Ammon's horn (tissue), 1 donor: ENCODE results near the gene MFN1.
"Not testable (repeated sequence)": the region's sequence is repeated elsewhere in the genome, so short reads cannot be mapped to it uniquely, and the experiment has no call there.

Source experiments
- DNase-seq: peaks from one replicate; pipeline ENCODE4 v3.0.0-alpha.2; 2016; ENCODE audit warnings: low spot score

Gene MFN1

GRCh38 chr3:179347345-179348194, at the start of gene MFN1:
TSS of gene MFN1 (plus strand) at chr3:179347709. CDS start at chr3:179348852, 1,143 bp downstream.
- peak; percentile 98 for DNase-seq

GRCh38 chr3:179297971-179298725, 49.4 kb upstream of the MFN1 start:
- no peak for DNase-seq

- no peak for DNase-seq
Measured at GRCh38 chr3:179299316-179299715, 48.2 kb upstream of the MFN1 start.

GRCh38 chr3:179299999-179300613, 47.4 kb upstream of the MFN1 start:
- DNase-seq: no peak

DNA sequence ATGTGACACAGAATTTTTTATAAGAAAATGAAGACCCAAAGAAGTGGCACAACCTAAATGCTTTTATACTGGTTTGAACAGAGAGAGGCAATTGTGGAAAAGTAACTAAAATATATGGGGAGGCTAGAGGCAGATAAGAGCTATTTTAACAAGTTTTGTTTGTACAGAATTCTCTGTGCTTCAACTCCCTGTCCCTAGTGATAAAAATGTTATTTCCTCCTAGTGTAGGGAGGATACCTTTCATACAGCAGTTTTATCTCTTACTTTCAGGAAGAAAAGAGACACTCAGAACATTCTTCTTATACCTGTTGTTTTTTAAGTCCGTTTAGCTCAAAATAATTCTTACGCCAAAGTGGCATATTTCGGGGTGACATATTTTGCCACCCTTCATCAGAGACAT, 45.9 kb upstream of the MFN1 start:
- DNase-seq: no peak

GRCh38 chr3:179302111-179302510, 45.4 kb upstream of the MFN1 start:
- DNase-seq: no peak

- DNase-seq: no peak
Measured at GRCh38 chr3:179304605-179305004, 42.9 kb upstream of the MFN1 start.

DNA sequence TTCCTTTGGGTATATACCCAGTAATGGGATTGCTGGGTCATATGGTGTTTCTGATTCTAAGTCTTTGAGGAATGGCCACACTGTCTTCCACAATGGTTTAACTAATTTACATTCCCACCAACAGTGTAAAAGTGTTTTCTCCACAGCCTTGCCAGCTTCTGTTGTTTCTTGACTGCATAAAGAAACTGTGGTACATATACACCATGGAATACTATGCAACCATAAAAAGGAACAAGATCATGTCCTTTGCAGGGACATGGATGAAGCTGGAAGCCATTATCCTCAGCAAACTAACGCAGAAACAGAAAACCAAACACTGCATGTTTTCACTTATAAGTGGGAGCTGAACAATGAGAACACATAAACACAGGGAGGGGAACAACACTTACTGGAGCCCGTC, 40.1 kb upstream of the MFN1 start:
- DNase-seq: not testable (repeated sequence)

DNA sequence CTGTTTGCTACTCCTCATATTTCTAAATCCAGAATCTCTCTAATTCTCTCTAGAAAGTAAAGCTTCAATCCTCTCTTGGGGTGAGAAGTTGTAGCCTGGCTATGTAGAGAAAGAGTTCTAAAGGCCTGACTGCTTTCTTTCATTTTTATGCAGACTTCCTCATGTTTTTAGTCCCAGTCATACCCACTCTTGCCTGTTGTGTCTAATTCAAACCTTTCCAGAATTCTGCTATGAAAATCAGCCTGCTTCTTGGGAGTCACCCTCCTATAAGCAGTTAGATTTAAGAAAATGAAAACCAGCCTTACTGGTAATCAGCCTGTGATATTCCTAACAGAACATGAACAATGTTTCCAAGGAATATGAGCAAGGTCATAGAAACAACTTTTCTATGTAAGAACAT, 39.5 kb upstream of the MFN1 start:
- no peak for DNase-seq

GRCh38 chr3:179309225-179310078, 38.1 kb upstream of the MFN1 start:
- DNase-seq: no peak

- no peak for DNase-seq
Measured at GRCh38 chr3:179318876-179319275, 28.6 kb upstream of the MFN1 start.

- DNase-seq: peak; percentile 74
Measured at GRCh38 chr3:179321668-179322285, 25.7 kb upstream of the MFN1 start.

DNA sequence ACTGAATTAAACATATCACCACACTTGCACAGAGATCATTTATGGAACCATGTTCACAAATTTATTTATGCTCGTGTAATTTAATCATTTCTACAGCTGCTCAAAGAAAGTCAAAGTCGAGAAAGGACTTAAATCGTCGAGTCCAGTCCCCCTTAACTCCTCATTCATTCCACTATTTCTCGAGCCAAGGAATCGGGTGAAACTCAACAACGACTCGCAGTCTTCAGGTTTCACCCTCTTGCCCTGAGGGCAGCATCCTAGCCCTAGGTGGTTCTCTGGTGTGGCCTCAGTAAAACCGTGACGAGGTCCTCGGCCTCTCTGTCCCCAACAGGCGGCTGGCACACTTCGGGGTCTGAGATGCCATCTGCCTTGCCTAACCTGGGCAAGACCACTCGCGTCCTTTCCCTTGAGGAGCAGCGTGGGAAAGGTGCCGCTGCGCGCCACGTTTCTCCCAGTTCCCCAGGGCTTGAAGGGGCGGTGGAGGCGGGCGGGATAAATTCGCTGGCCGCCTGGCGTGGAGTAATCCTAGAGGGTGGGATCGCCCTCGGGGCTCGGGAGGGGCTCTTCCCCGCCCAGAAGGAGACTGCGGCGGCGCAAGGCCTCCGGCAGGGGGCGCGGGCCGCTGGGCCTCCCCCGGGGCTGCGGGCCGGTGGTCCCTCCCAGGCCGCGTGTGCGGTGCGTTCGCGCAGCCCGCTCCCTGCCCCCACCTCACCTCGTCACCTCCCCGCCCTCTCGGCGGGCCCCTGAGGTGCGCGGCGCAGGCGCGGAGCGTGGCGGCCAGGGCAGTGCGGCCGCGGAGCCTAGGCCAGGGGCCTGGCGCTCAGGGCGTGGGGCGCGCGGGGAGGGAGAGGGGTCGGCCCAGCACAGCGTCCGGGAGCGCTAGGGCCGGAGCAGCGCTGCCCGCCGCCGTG, 25.0 kb upstream of the MFN1 start, which contains the start of gene ZNF639:
ZNF639 (plus strand) TSS at position 746 of the 911 bp plus-strand sequence. CDS start 5,263 bp downstream, outside the sequence.
- DNase-seq: peak; percentile 85

- peak; percentile 73 for DNase-seq
Measured at GRCh38 chr3:179323197-179324110, 24.1 kb upstream of the MFN1 start.

GRCh38 chr3:179324270-179324754, 23.2 kb upstream of the MFN1 start:
- no peak for DNase-seq

DNA sequence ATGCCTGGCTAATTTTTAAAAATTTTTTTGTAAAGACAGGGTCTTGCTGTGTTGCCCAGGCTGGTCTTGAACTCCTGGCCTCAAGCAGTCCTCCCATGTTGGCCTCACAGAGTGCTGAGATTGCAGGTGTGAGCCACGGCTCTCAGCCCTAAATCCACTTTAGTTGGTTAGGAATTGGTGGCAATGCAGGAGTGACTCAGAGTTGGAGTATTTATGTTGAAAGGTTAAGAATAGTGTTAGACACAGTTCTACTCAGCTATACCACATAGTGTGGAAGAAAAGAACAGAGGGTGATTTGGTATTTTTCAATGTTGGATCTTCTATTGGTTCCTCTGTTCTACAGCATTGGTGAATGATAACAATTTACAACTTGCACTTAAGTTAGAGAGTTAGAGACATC, 17.1 kb upstream of the MFN1 start:
- DNase-seq: no peak

- DNase-seq: no peak
Measured at GRCh38 chr3:179332240-179332639, 15.3 kb upstream of the MFN1 start.

- no peak for DNase-seq
Measured at GRCh38 chr3:179333084-179333483, 14.4 kb upstream of the MFN1 start.
